ENCODE data around the gene TMEM255B. TPM values are rescaled to one million over a fixed set of nuclear protein-coding genes. Genes with fewer than 3 reads are reported as not detected.
"Not testable (repeated sequence)": the region's sequence is repeated elsewhere in the genome, so short reads cannot be mapped to it uniquely, and the experiment has no call there.

TMEM255B gene
- total RNA-seq, 1 donor from 2014 or later: 9.8 TPM

- DNase-seq (ENCODE audit: missing footprints): peak; percentile 64
- intact Hi-C loops (cut with DNase I): no loop called here
- no peak for ATAC-seq
Measured at GRCh38 chr13:113818700-113819295, 59.8 kb downstream of the TMEM255B start.

GRCh38 chr13:113819341-113819730, 60.3 kb downstream of the TMEM255B start:
- no peak for ATAC-seq
- peak; percentile 70 for DNase-seq (ENCODE audit: missing footprints)
- intact Hi-C loops (cut with DNase I): no loop called here

- DNase-seq (ENCODE audit: missing footprints) (peak; percentile 64), ATAC-seq (no peak)
- intact Hi-C loops (cut with DNase I): no loop called here
Measured at GRCh38 chr13:113819731-113820715, 61.0 kb downstream of the TMEM255B start.

- intact Hi-C loops (cut with DNase I): loop anchor here (1.0 kb wide), 1 partner anchor 16 kb away; no protein-coding TSS in a partner anchor
Measured at GRCh38 chr13:113820813-113821651, 62.0 kb downstream of the TMEM255B start.

DNA sequence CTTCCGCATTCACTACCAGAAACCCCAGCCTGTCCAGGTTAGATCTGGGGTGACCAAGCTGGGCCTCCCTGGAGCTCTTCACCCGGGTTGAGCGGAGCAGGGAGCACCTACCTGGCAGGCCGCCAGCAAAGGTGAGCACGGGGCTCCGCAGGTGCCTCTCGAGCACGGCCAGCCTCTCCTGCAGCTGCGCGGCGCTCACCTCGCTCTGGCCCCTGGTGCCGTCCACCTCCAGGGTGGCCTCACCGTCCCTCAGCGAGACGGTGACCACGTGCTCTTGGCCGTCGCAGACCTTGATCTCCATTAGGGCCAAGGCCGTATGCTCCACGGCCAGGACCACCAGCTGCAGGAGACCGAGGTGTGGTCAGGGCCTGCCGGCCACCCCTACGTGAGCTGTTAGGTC, 62.8 kb downstream of the TMEM255B start:
- DNase-seq (ENCODE audit: missing footprints) (peak; percentile 56), ATAC-seq (no peak)
- intact Hi-C loops (cut with DNase I): loop anchor here (1.0 kb wide), 1 partner anchor 15 kb away; no protein-coding TSS in a partner anchor

More at GRCh38 chr13:113820813-113821651, 62.0 kb downstream of the TMEM255B start:
- ATAC-seq: peak; percentile 85
- DNase-seq (ENCODE audit: missing footprints): peak; percentile 87

DNA sequence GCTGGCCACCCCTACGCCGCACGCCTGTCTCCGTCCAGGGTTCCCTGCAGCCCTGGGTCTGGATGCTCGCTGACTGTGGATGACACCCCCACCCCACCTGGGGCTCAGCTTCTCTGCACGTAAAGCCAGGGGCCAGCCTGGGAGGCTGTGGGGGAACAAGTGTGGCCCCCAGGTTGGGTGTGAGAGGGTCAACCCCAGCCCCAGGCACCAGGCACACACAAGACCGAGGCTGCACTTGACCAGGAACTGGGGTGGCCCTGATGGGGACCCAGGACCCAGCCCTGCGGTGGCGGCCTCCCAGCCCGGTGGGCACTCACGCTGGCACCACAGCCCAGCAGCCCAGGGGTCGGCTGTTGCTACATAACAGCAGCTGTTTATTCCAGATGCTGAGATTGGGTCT, 63.2 kb downstream of the TMEM255B start:
- intact Hi-C loops (cut with DNase I): no loop called here
- ATAC-seq (no peak), DNase-seq (ENCODE audit: missing footprints) (peak; percentile 35)

DNA sequence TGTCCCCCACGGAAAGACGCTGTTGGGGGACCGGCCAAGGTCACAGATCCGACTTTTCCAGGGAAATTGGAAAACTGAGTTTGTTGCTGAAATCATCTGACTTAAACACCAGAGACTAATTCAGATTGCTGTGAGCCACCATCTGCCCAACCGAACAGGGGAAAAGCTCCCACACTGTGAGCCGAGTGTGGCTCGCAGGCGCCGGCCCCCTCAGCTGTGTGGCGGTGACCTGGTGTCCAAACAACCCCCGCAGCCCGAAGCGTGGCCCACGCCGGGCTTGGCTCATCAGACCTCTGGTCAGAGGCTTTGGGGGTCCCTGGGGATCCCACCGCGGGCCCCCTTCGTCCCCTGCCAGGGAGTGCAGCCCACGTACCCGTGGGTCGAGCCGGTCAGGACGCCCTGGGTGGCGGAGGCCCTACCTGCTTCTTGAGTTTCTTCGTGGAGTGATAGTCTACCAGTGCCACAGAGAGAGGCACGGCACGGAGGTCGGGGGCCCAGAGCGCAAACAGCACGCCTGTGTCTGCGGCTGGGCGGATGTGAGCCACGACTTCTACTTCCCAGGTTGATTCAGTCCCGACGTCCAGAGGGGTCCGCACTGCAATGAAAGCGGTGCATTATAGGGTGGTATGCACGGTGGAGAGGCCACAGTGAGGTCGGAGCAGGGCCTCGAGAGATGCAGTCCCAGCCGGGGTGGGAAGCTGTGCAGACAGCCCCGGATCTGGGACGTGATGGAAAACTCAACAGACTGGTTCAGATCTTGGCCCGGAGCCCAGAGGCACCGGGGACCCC, 64.1 kb downstream of the TMEM255B start:
- no peak for ATAC-seq
- peak; percentile 45 for DNase-seq (ENCODE audit: missing footprints)
- intact Hi-C loops (cut with DNase I): no loop called here

DNA sequence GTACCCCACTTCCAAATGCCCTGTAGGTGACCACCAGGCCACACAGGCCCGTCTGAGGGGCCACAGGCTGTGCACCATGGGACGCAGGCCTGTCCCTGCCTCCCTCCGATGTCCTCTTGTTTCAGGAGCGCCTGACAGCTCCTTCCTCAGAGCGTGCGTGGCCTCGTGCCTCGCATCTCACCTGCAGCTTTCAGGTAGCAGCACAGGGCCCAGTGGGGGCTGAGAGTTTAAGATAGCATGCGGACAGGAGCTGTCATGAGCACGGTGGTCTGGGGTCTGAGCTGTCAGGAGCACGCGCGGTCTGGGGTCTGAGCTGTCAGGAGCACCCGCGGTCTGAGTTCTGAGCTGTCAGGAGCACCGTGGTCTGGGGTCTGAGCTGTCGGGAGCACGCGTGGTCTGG, 64.7 kb downstream of the TMEM255B start:
- ATAC-seq: no peak
- intact Hi-C loops (cut with DNase I): no loop called here
- DNase-seq (ENCODE audit: missing footprints): peak; percentile 51

GRCh38 chr13:113825841-113826240, 66.8 kb downstream of the TMEM255B start:
- ATAC-seq (no peak), DNase-seq (ENCODE audit: missing footprints) (peak; percentile 46)
- intact Hi-C loops (cut with DNase I): no loop called here

- intact Hi-C loops (cut with DNase I); ATAC-seq; DNase-seq (ENCODE audit: missing footprints): not testable (repeated sequence)
Measured at GRCh38 chr13:113826446-113826845, 67.4 kb downstream of the TMEM255B start.

GRCh38 chr13:113827021-113827420, 68.0 kb downstream of the TMEM255B start:
- intact Hi-C loops (cut with DNase I): no loop called here
- ATAC-seq (no peak), DNase-seq (ENCODE audit: missing footprints) (peak; percentile 62)

GRCh38 chr13:113828282-113828825, 69.3 kb downstream of the TMEM255B start:
- no peak for ATAC-seq
- intact Hi-C loops (cut with DNase I): no loop called here
- DNase-seq (ENCODE audit: missing footprints): peak; percentile 55

DNA sequence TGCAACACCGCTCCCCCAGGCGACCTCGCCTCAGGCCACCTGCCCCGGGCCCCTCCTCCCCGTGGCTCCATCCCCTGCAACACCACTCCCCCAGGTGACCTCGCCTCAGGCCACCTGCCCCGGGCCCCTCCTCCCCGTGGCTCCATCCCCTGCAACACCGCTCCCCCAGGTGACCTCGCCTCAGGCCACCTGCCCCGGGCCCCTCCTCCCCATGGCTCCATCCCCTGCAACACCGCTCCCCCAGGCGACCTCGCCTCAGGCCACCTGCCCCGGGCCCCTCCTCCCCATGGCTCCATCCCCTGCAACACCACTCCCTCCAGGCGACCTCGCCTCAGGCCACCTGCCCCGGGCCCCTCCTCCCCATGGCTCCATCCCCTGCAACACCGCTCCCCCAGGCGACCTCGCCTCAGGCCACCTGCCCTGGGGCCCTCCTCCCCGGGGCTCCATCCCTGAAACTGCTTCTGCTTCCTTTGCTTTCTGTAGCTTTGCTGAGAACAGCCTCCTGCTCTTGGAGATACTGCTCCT, 71.5 kb downstream of the TMEM255B start:
- ATAC-seq; DNase-seq (ENCODE audit: missing footprints); intact Hi-C loops (cut with DNase I): not testable (repeated sequence)

- intact Hi-C loops (cut with DNase I): no loop called here
- no peak for ATAC-seq
Measured at GRCh38 chr13:113831061-113831460, 72.0 kb downstream of the TMEM255B start.

DNA sequence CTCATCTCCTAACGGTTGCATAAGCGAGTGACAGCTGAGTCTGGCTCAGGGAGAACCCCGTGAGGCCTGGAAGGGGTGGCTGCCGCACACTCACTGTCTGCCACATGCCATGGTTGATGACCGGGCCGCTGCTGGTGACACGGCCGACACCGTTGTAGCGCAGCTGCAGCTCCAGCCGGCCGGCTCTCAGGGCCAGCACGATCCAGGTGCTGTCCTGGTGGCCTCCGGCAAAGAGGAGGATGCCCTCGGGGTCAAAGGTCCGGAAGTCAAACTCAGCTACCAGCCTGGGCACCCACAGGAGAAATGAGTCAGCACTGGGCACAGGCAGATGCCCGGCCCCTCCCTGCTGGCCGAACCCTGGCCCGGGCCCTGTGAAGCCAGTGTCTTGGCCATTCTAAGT, 73.2 kb downstream of the TMEM255B start:
- ATAC-seq (no peak), DNase-seq (ENCODE audit: missing footprints) (no peak)
- intact Hi-C loops (cut with DNase I): no loop called here

More at GRCh38 chr13:113831061-113831460, 72.0 kb downstream of the TMEM255B start:
- DNase-seq (ENCODE audit: missing footprints): peak; percentile 64

- no peak for ATAC-seq
- DNase-seq (ENCODE audit: missing footprints): no peak
- intact Hi-C loops (cut with DNase I): no loop called here
Measured at GRCh38 chr13:113832631-113833030, 73.6 kb downstream of the TMEM255B start.

- intact Hi-C loops (cut with DNase I): no loop called here
- DNase-seq (ENCODE audit: missing footprints): peak; percentile 50
Measured at GRCh38 chr13:113833111-113833830, 74.2 kb downstream of the TMEM255B start.

More at GRCh38 chr13:113833111-113833830, 74.2 kb downstream of the TMEM255B start:
- no peak for ATAC-seq
